Cardiac muscle cell (in vitro differentiated cells and primary cell): ENCODE data around the gene SUSD3. TPM values are rescaled to one million over a fixed set of nuclear protein-coding genes. Genes with fewer than 3 reads are reported as not detected.

ENCODE experiments used
- DNase-seq, 2 donors: peaks; one replicate each; pipeline versions ENCODE4 v3.0.0 to v3.0.0-alpha.2; 2010 to 2017; ENCODE audit warnings: low read depth in 1 of 2, low spot score in 1 of 2
- H3K27ac ChIP-seq: fragments of 200-600 bp; sonication (generic); 2 replicates; pipeline ENCODE4 v1.5.1; 2016
- H3K27me3 ChIP-seq: fragments of 200-600 bp; sonication (generic); 2 replicates; pipeline ENCODE4 v1.6.0; 2016; ENCODE audit warnings: control low read depth
- H3K36me3 ChIP-seq: fragments of 200-600 bp; sonication (generic); 2 replicates; pipeline ENCODE4 v1.5.1; 2016; ENCODE audit warnings: control low read depth
- H3K4me1 ChIP-seq: fragments of 200-600 bp; sonication (generic); 2 replicates; pipeline ENCODE4 v1.8.1; 2017; ENCODE audit warnings: low read depth, mild to moderate bottlenecking, mixed run types
- H3K4me3 ChIP-seq: fragments of 200-600 bp; sonication (generic); 2 replicates; pipeline ENCODE4 v1.5.1; 2016; ENCODE audit warnings: mild to moderate bottlenecking
- H3K9me3 ChIP-seq: fragments of 200-600 bp; sonication (generic); 2 replicates; pipeline ENCODE4 v1.5.1; 2017; ENCODE audit warnings: low read depth, mild to moderate bottlenecking, control low read depth
- CTCF ChIP-seq: IDR thresholded peaks from 2 replicates; pipeline ENCODE4 v1.5.1; 2012; ENCODE audit warnings: low read depth, mild to moderate bottlenecking, low read length
- polyA plus RNA-seq: library from polyadenylated mRNA; unstranded; fragments of >200 nt; fragmentation: Nextera tagmentation; extraction: Ambion mirVana; gene quantifications from 2 replicates; pipeline ENCODE4 v1.2.1, GENCODE V29; 2016
- total RNA-seq: library from RNA; depleted of rRNA; stranded (reverse); fragments of >200 nt; gene quantifications from 2 replicates; pipeline ENCODE4 v1.2.3, GENCODE V29; 2016

SUSD3 gene
- total and polyA plus RNA-seq, 2 experiments from 2014 or later: not detected

- H3K4me1 ChIP-seq: peaks cover 4% of the 10 kb centered on the region
- H3K36me3 ChIP-seq: no peaks in the 10 kb centered on the region
- DNase-seq: no peak
Observed at GRCh38 chr9:93080406-93080805, 21.9 kb downstream of the SUSD3 start.

GRCh38 chr9:93081081-93081529, 22.6 kb downstream of the SUSD3 start:
- peak in 1 of 2 donors; percentile 68 for DNase-seq
- no peak for TF ChIP-seq CTCF

More at GRCh38 chr9:93080406-93080805, 21.9 kb downstream of the SUSD3 start:
- Histone ChIP-seq H3K9me3 (no peaks in the 10 kb centered on the region), H3K27me3 (no peaks in the 10 kb centered on the region), H3K4me3 (no peak overlapping the region), H3K27ac (no peak overlapping the region)
- TF ChIP-seq CTCF: no peak

GRCh38 chr9:93081931-93082330, 23.4 kb downstream of the SUSD3 start:
- peaks cover 4% of the 10 kb centered on the region for H3K4me1 ChIP-seq
- H3K36me3 ChIP-seq: no peaks in the 10 kb centered on the region
- DNase-seq: peak in 1 of 2 donors; percentile 75
- H3K27ac ChIP-seq: no peak overlapping the region
- H3K27me3 ChIP-seq: no peaks in the 10 kb centered on the region
- no peaks in the 10 kb centered on the region for H3K9me3 ChIP-seq
- TF ChIP-seq CTCF: no peak
- no peak overlapping the region for H3K4me3 ChIP-seq

More at GRCh38 chr9:93081081-93081529, 22.6 kb downstream of the SUSD3 start:
- Histone ChIP-seq H3K36me3 (no peaks in the 10 kb centered on the region), H3K4me3 (no peak overlapping the region), H3K4me1 (peaks cover 4% of the 10 kb centered on the region), H3K9me3 (no peaks in the 10 kb centered on the region), H3K27ac (no peak overlapping the region), H3K27me3 (no peaks in the 10 kb centered on the region)

- H3K36me3 ChIP-seq: no peaks in the 10 kb centered on the region
- DNase-seq: no peak
- H3K9me3 ChIP-seq: no peaks in the 10 kb centered on the region
- H3K27ac ChIP-seq: no peak overlapping the region
- peaks cover 4% of the 10 kb centered on the region for H3K4me1 ChIP-seq
- TF ChIP-seq CTCF: no peak
- H3K4me3 ChIP-seq: no peak overlapping the region
- H3K27me3 ChIP-seq: no peaks in the 10 kb centered on the region
Observed at GRCh38 chr9:93082841-93083411, 24.4 kb downstream of the SUSD3 start.

- H3K4me3 ChIP-seq: no peak overlapping the region
- H3K36me3 ChIP-seq: no peaks in the 10 kb centered on the region
- H3K9me3 ChIP-seq: no peaks in the 10 kb centered on the region
- H3K27ac ChIP-seq: no peak overlapping the region
- no peak for DNase-seq
- no peaks in the 10 kb centered on the region for H3K27me3 ChIP-seq
- peaks cover 4% of the 10 kb centered on the region for H3K4me1 ChIP-seq
- no peak for TF ChIP-seq CTCF
Observed at GRCh38 chr9:93083592-93084470, 25.3 kb downstream of the SUSD3 start.
